ENCODE measurements around the gene ADAR. TPM values are rescaled to one million over a fixed set of nuclear protein-coding genes. Genes with fewer than 3 reads are reported as not detected.

Gene ADAR
- total and polyA plus RNA-seq, 2 of the 4 experiments (the other 2 are of a cell fraction), result 70.9 to 131 TPM

GRCh38 chr1:154622503-154623039 is 14.6 kb upstream of the ADAR start:
- no peak overlapping the region for H4K5ac ChIP-seq (ENCODE audit: low read depth, low read length)
- no peak for TF ChIP-seq RFX5 (IDR thresholded peaks at IDR 0.05; ENCODE audit: low read depth, low read length)
- TF ChIP-seq ELK1 (IDR thresholded peaks at IDR 0.05; ENCODE audit: borderline replicate concordance, low read depth, low read length), result no peak
- TF ChIP-seq CTCF (conservative IDR thresholded peaks at IDR 0.05; ENCODE audit: low read depth, low read length), result no peak
- TF ChIP-seq CHD1 (IDR thresholded peaks at IDR 0.05; ENCODE audit: low read depth, low read length), result no peak
- TF ChIP-seq RCOR1 (IDR thresholded peaks at IDR 0.05; ENCODE audit: insufficient replicate concordance, low read length), result no peak
- TF ChIP-seq NFE2L2 (IDR thresholded peaks at IDR 0.05; ENCODE audit: low read depth, low read length), result no peak
- TF ChIP-seq RAD21 (IDR thresholded peaks at IDR 0.05; ENCODE audit: low read length), result no peak
- no peak for TF ChIP-seq POLR2A (IDR thresholded peaks at IDR 0.05; ENCODE audit: low read depth, low read length)
- no peak for TF ChIP-seq MAZ (IDR thresholded peaks at IDR 0.05; ENCODE audit: borderline replicate concordance, low read depth, low read length)
- no peak for TF ChIP-seq MXI1 (IDR thresholded peaks at IDR 0.05; ENCODE audit: borderline replicate concordance, low read depth, low read length)
- no peak for TF ChIP-seq CEBPB (IDR thresholded peaks at IDR 0.05; ENCODE audit: low read depth, low read length)
- no peak for TF ChIP-seq USF2 (IDR thresholded peaks at IDR 0.05; ENCODE audit: low read depth, low read length)
- no peak for TF ChIP-seq MAFK (IDR thresholded peaks at IDR 0.05; ENCODE audit: low read depth, low read length)
- H3K4me2 ChIP-seq (ENCODE audit: low read depth, low read length), result no peak overlapping the region
- H2AFZ ChIP-seq (replicated peaks; ENCODE audit: low read length, poor library complexity), result no peak overlapping the region
- no peak for DNase-seq
- H2AK5ac ChIP-seq (ENCODE audit: low read depth, low read length), result no peak overlapping the region
- no peak overlapping the region for H3K56ac ChIP-seq (ENCODE audit: extremely low read depth, insufficient read depth, low read length)
- no peak overlapping the region for H2BK15ac ChIP-seq (ENCODE audit: low read depth, low read length)
- H3K9me3 ChIP-seq (ENCODE audit: control insufficient read depth, insufficient read depth, low read length), result no peaks in the 10 kb centered on the region
- H4K20me1 ChIP-seq (ENCODE audit: insufficient read depth, low read length), result peaks cover 68% of the 10 kb centered on the region
- no peak overlapping the region for H2BK120ac ChIP-seq (ENCODE audit: low read depth, low read length)
- no peak for ATAC-seq (ENCODE audit: low read depth)
- peaks cover 21 to 70% of the 10 kb centered on the region in 2 experiments for H3K79me1 ChIP-seq (ENCODE audit: low read depth in 1 of 2, low read length in 2 of 2)
- no peak overlapping the region for H3K27ac ChIP-seq (ENCODE audit: insufficient read depth, low read length)
- in situ Hi-C loops (cut with MboI; ENCODE audit: low sequenced_read_pairs), result no loop called here
- H3K4me3 ChIP-seq (ENCODE audit: insufficient read depth, low read depth, low read length), result no peak overlapping the region
- no peak overlapping the region for H3K18ac ChIP-seq (ENCODE audit: low read depth, low read length)
- H3K23ac ChIP-seq (ENCODE audit: low read depth, low read length), result no peak overlapping the region
- H4K91ac ChIP-seq (ENCODE audit: insufficient read depth, low read depth, low read length), result no peak overlapping the region
- H3K27me3 ChIP-seq (ENCODE audit: control insufficient read depth, insufficient read depth, low read length), result no peaks in the 10 kb centered on the region
- no peak overlapping the region for H3K4ac ChIP-seq (ENCODE audit: low read depth, low read length)
- peaks cover 4% of the 10 kb centered on the region for H3K36me3 ChIP-seq (ENCODE audit: control insufficient read depth, insufficient read depth, low read length)
- dilution Hi-C loops (cut with HindIII; ENCODE audit: low sequenced_read_pairs, unreplicated experiment), result no loop called here
- H2AK9ac ChIP-seq (replicated peaks; ENCODE audit: low read depth, low read length, poor library complexity), result no peak overlapping the region
- intact Hi-C loops (cut with micrococcal nuclease), result no loop called here
- POLR2A ChIA-PET (ENCODE audit: unreplicated experiment), result no interaction called here
- no peak overlapping the region for H2BK20ac ChIP-seq (ENCODE audit: low read depth, low read length)
- CTCF ChIA-PET, result no interaction called here
- BruUV-seq (replicated peaks), result no TSS peak
- H3K14ac ChIP-seq (replicated peaks; ENCODE audit: low read depth, low read length), result no peak overlapping the region
- H2BK5ac ChIP-seq (ENCODE audit: low read depth, low read length, poor library complexity, severe bottlenecking), result no peak overlapping the region
- peaks cover 13% of the 10 kb centered on the region for H3K9me1 ChIP-seq (ENCODE audit: insufficient read depth, low read length)
- H3K4me1 ChIP-seq (ENCODE audit: control insufficient read depth, insufficient read depth, low read length), result peaks cover 9% of the 10 kb centered on the region
- H4K8ac ChIP-seq (ENCODE audit: low read depth in 2 of 2, low read length in 2 of 2), result no peak overlapping the region
- no peak overlapping the region for H3K9ac ChIP-seq (ENCODE audit: low read depth, low read length)
